Caco-2 (cell line): ENCODE data around the gene MS4A4E. TPM values are rescaled to one million over a fixed set of nuclear protein-coding genes. Genes with fewer than 3 reads are reported as not detected.
"Not testable (repeated sequence)": the region's sequence is repeated elsewhere in the genome, so short reads cannot be mapped to it uniquely, and the experiment has no call there.

ENCODE experiments used
- BruUV-seq: library from RNA; stranded (reverse); fragments of 400-500 nt; replicated peaks from 2 replicates; lab custom pipeline; 2021; lab: Mats Ljungman, UMichigan
- CTCF ChIA-PET: fragments of 300-600 bp; sonication (Branson Sonifier 250); formaldehyde crosslinking; loops from one replicate; lab custom pipeline; 2022; ENCODE audit warnings: antibody characterized with exemption; lab: Charles Lee
- POLR2A ChIA-PET: fragments of 300-600 bp; sonication (Branson Sonifier 250); formaldehyde crosslinking; loops from one replicate; lab custom pipeline; 2022; ENCODE audit warnings: antibody characterized with exemption; lab: Charles Lee
- DNase-seq, 2 experiments: peaks; one replicate each; pipeline versions ENCODE4 v3.0.0 to v3.0.0-alpha.2; 2020 to 2022
- H3K27me3 ChIP-seq: replicated peaks from 2 replicates; pipeline ENCODE4 v1.6.0; 2011; ENCODE audit warnings: low read length; ENCODE audit not compliant: control insufficient read depth, insufficient read depth
- H3K36me3 ChIP-seq: 2 replicates; pipeline ENCODE4 v1.5.1; 2011; ENCODE audit warnings: low read length; ENCODE audit not compliant: control insufficient read depth, insufficient read depth
- H3K4me1 ChIP-seq: fragments of 250-450 bp; sonication (Bioruptor Pico); 2 replicates; pipeline ENCODE4 v1.5.1; 2020; ENCODE audit warnings: mild to moderate bottlenecking
- H3K4me3 ChIP-seq: 2 replicates; pipeline ENCODE4 v1.5.1; 2011; ENCODE audit warnings: low read depth, mild to moderate bottlenecking, control low read depth, low read length
- H3K9me3 ChIP-seq: fragments of 250-450 bp; sonication (Bioruptor Pico); 2 replicates; pipeline ENCODE4 v1.5.1; 2020; ENCODE audit warnings: mild to moderate bottlenecking, moderate library complexity
- H3K27ac Mint-ChIP-seq: one replicate; pipeline ENCODE4 v1.8.0; 2022; ENCODE audit warnings: mixed read lengths; ENCODE audit not compliant: unreplicated experiment
- H3K27me3 Mint-ChIP-seq: one replicate; pipeline ENCODE4 v1.8.0; 2022; ENCODE audit warnings: mixed read lengths; ENCODE audit not compliant: insufficient read depth, unreplicated experiment
- H3K36me3 Mint-ChIP-seq: one replicate; pipeline ENCODE4 v1.8.0; 2022; ENCODE audit warnings: mild to moderate bottlenecking, mixed read lengths; ENCODE audit not compliant: insufficient read depth, unreplicated experiment
- H3K4me1 Mint-ChIP-seq: one replicate; pipeline ENCODE4 v1.8.0; 2022; ENCODE audit warnings: low read depth, mixed read lengths; ENCODE audit not compliant: unreplicated experiment
- H3K4me3 Mint-ChIP-seq: one replicate; pipeline ENCODE4 v1.8.0; 2022; ENCODE audit warnings: mild to moderate bottlenecking, moderate library complexity, mixed read lengths; ENCODE audit not compliant: unreplicated experiment
- H3K9me3 Mint-ChIP-seq: one replicate; pipeline ENCODE4 v1.8.0; 2022; ENCODE audit warnings: mixed read lengths; ENCODE audit not compliant: unreplicated experiment
- CTCF ChIP-seq, 2 experiments: fragments of 200-600 bp in 1 of 2; IDR thresholded peaks; 1 replicate in 1 of 2; 2 replicates in 1 of 2; pipeline versions ENCODE4 v1.5.1 to v1.8.0; 2011 to 2022; ENCODE audit warnings: antibody characterized with exemption in 1 of 2, control low read depth in 1 of 2, inconsistent platforms in 1 of 2, low read depth in 1 of 2, low read length in 1 of 2, mild to moderate bottlenecking in 1 of 2, moderate library complexity in 1 of 2; ENCODE audit not compliant: insufficient read depth in 1 of 2, severe bottlenecking in 1 of 2, unreplicated experiment in 1 of 2
- intact Hi-C: fragments of 100-400 bp; cut with micrococcal nuclease; formaldehyde crosslinking; loops from one replicate; pipeline ENCODE4 v1.10.0; 2022; ENCODE audit not compliant: unreplicated experiment
- total RNA-seq: library from RNA; stranded (reverse); gene quantifications from 2 replicates; pipeline ENCODE4 v1.2.3, GENCODE V29; 2022

Gene MS4A4E
- total RNA-seq, 1 experiment from 2014 or later: not detected

GRCh38 chr11:60194511-60194910 lies 48.4 kb downstream of the MS4A4E start:
- H3K4me1 Mint-ChIP-seq: no peaks in the 10 kb centered on the region
- no peak for TF ChIP-seq CTCF (IDR thresholded peaks at IDR 0.05; ENCODE audit: insufficient read depth in 1 of 2, low read depth in 1 of 2, low read length in 1 of 2, severe bottlenecking in 1 of 2, unreplicated experiment in 1 of 2)
- H3K36me3 Mint-ChIP-seq: no peaks in the 10 kb centered on the region
- no peak for DNase-seq
- no TSS peak for BruUV-seq
- H3K9me3 Mint-ChIP-seq: peaks cover 17% of the 10 kb centered on the region
- Histone ChIP-seq H3K36me3 (no peaks in the 10 kb centered on the region), H3K4me3 (no peak overlapping the region), H3K27me3 (no peaks in the 10 kb centered on the region), H3K4me1 (no peaks in the 10 kb centered on the region), H3K9me3 (peaks cover 2% of the 10 kb centered on the region; the same call in 1 of the 2 replicates)
- H3K4me3 Mint-ChIP-seq: no peak overlapping the region
- H3K27me3 Mint-ChIP-seq: peaks cover 5% of the 10 kb centered on the region
- no peak overlapping the region for H3K27ac Mint-ChIP-seq
- CTCF ChIA-PET: no interaction called here
- POLR2A ChIA-PET: no interaction called here
- intact Hi-C loops: no loop called here

GRCh38 chr11:60193687-60194433 lies 49.1 kb downstream of the MS4A4E start:
- Mint-ChIP-seq H3K27ac (no peak overlapping the region), H3K27me3 (peaks cover 5% of the 10 kb centered on the region), H3K4me3 (no peak overlapping the region), H3K36me3 (no peaks in the 10 kb centered on the region), H3K9me3 (peaks cover 21% of the 10 kb centered on the region), H3K4me1 (no peaks in the 10 kb centered on the region)
- H3K4me1 ChIP-seq: no peaks in the 10 kb centered on the region
- DNase-seq: peak; percentile 58 to 75
- intact Hi-C loops: loop anchor here (1.0 kb wide), 2 partner anchors 25 to 371 kb away; no protein-coding TSS in a partner anchor
- ChIA-PET CTCF (no interaction called here), POLR2A (no interaction called here)
- H3K27me3 ChIP-seq: no peaks in the 10 kb centered on the region
- peak; percentile 84 to 89 for TF ChIP-seq CTCF (IDR thresholded peaks at IDR 0.05; ENCODE audit: insufficient read depth in 1 of 2, low read depth in 1 of 2, low read length in 1 of 2, severe bottlenecking in 1 of 2, unreplicated experiment in 1 of 2)
- no peaks in the 10 kb centered on the region for H3K9me3 ChIP-seq
- H3K36me3 ChIP-seq: no peaks in the 10 kb centered on the region
- no peak overlapping the region for H3K4me3 ChIP-seq
- no TSS peak for BruUV-seq

DNA sequence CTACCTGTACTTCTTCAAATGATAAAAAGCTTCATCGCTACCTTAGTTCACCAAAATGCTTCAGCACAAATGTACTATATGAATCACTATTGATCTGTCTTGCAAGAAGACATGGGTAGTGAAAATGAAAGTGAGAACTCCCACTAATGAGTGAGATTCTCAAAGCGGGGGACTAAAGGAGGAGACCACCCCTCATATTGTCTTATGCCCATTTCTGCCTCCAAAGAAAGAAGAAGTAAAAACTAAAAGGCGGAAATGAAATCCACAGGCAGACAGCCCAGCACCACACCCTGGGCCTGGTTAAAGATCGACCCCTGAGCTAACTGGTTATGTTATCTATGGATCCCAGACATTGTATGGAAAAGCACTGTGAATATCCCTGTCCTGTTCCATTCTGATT lies 50.4 kb downstream of the MS4A4E start:
- H3K9me3 ChIP-seq, BruUV-seq, H3K4me1 Mint-ChIP-seq, H3K36me3 ChIP-seq, H3K27me3 ChIP-seq, H3K27ac Mint-ChIP-seq, H3K4me1 ChIP-seq, H3K4me3 ChIP-seq, POLR2A ChIA-PET, intact Hi-C loops, DNase-seq, H3K27me3 Mint-ChIP-seq, H3K4me3 Mint-ChIP-seq, H3K36me3 Mint-ChIP-seq: not testable (repeated sequence)
- H3K9me3 Mint-ChIP-seq: peaks cover 26% of the 10 kb centered on the region
- CTCF ChIA-PET: interaction anchor here (0.7 kb wide), 1 partner anchor 10 kb away, joined by 5 read pairs; no protein-coding TSS in a partner anchor

- H3K9me3 Mint-ChIP-seq: peaks cover 33% of the 10 kb centered on the region
- H3K27ac Mint-ChIP-seq, CTCF ChIA-PET, H3K4me3 ChIP-seq, H3K27me3 Mint-ChIP-seq, POLR2A ChIA-PET, H3K36me3 Mint-ChIP-seq, H3K27me3 ChIP-seq, H3K4me1 Mint-ChIP-seq, H3K36me3 ChIP-seq, H3K4me3 Mint-ChIP-seq, intact Hi-C loops, DNase-seq, H3K9me3 ChIP-seq, BruUV-seq: not testable (repeated sequence)
- peaks cover 15% of the 10 kb centered on the region for H3K4me1 ChIP-seq
Observed at GRCh38 chr11:60188481-60188880, 54.5 kb downstream of the MS4A4E start.

GRCh38 chr11:60186128-60186527 lies 56.8 kb downstream of the MS4A4E start:
- H3K27me3 Mint-ChIP-seq, H3K4me3 Mint-ChIP-seq, H3K27me3 ChIP-seq, H3K9me3 ChIP-seq, CTCF ChIA-PET, H3K4me1 Mint-ChIP-seq, DNase-seq, H3K36me3 Mint-ChIP-seq, H3K27ac Mint-ChIP-seq, H3K4me3 ChIP-seq, POLR2A ChIA-PET, H3K36me3 ChIP-seq, BruUV-seq, intact Hi-C loops: not testable (repeated sequence)
- H3K4me1 ChIP-seq: peaks cover 15% of the 10 kb centered on the region
- H3K9me3 Mint-ChIP-seq: peaks cover 18% of the 10 kb centered on the region
